H9 (cell line): ENCODE measurements around the gene HS3ST4. TPM values are rescaled to one million over a fixed set of nuclear protein-coding genes. Genes with fewer than 3 reads are reported as not detected.

ENCODE experiments used
- DNase-seq: peaks from one replicate; pipeline ENCODE4 v3.0.0-alpha.2; 2017
- H2AFZ ChIP-seq: one replicate; pipeline ENCODE4 v1.6.1; 2013; ENCODE audit warnings: mild to moderate bottlenecking, low read length, control low read depth, moderate library complexity
- H2AK5ac ChIP-seq: 2 replicates; pipeline ENCODE4 v1.6.1; 2013; ENCODE audit warnings: low read length, control low read depth, mixed read lengths; ENCODE audit not compliant: insufficient read length
- H2BK120ac ChIP-seq: one replicate; pipeline ENCODE4 v1.6.1; 2013; ENCODE audit warnings: low read depth, mild to moderate bottlenecking, low read length, control low read depth, inconsistent platforms; ENCODE audit not compliant: poor library complexity, severe bottlenecking
- H2BK12ac ChIP-seq: 2 replicates; pipeline ENCODE4 v1.6.1; 2013; ENCODE audit warnings: low read length, control low read depth, mixed read lengths, low read depth; ENCODE audit not compliant: insufficient read length
- H2BK15ac ChIP-seq: 2 replicates; pipeline ENCODE4 v1.6.1; 2013; ENCODE audit warnings: low read depth, low read length, control low read depth
- H2BK20ac ChIP-seq: one replicate; pipeline ENCODE4 v1.6.1; 2013; ENCODE audit warnings: low read depth, mild to moderate bottlenecking, low read length, control low read depth, inconsistent platforms; ENCODE audit not compliant: poor library complexity, severe bottlenecking
- H2BK5ac ChIP-seq: 2 replicates; pipeline ENCODE4 v1.6.1; 2013; ENCODE audit warnings: low read length, control low read depth, mixed read lengths; ENCODE audit not compliant: insufficient read length
- H3K14ac ChIP-seq: 2 replicates; pipeline ENCODE4 v1.6.1; 2013; ENCODE audit warnings: low read length, control low read depth; ENCODE audit not compliant: insufficient read depth
- H3K18ac ChIP-seq: 2 replicates; pipeline ENCODE4 v1.6.1; 2013; ENCODE audit warnings: low read depth, mild to moderate bottlenecking, mixed read lengths, low read length, control low read depth; ENCODE audit not compliant: insufficient read length
- H3K23ac ChIP-seq: 2 replicates; pipeline ENCODE4 v1.6.1; 2013; ENCODE audit warnings: low read length, control low read depth, mixed read lengths, low read depth; ENCODE audit not compliant: insufficient read length
- H3K23me2 ChIP-seq: 2 replicates; pipeline ENCODE4 v1.6.1; 2013; ENCODE audit warnings: low read depth, mild to moderate bottlenecking, mixed read lengths, low read length, control low read depth; ENCODE audit not compliant: insufficient read length, poor library complexity, severe bottlenecking
- H3K27ac ChIP-seq: 2 replicates; pipeline ENCODE4 v1.5.1; 2013; ENCODE audit warnings: low read length, control low read depth, mixed read lengths, low read depth; ENCODE audit not compliant: insufficient read length
- H3K27me3 ChIP-seq: 2 replicates; pipeline ENCODE4 v1.6.1; 2013; ENCODE audit warnings: low read length, control low read depth, inconsistent platforms; ENCODE audit not compliant: insufficient read depth
- H3K4ac ChIP-seq: 2 replicates; pipeline ENCODE4 v1.6.1; 2013; ENCODE audit warnings: low read depth, mild to moderate bottlenecking, control low read depth, inconsistent platforms, low read length, moderate library complexity
- H3K4me1 ChIP-seq: 2 replicates; pipeline ENCODE4 v1.6.1; 2013; ENCODE audit warnings: low read length, control low read depth, inconsistent platforms; ENCODE audit not compliant: insufficient read depth
- H3K4me2 ChIP-seq: 2 replicates; pipeline ENCODE4 v1.6.1; 2013; ENCODE audit warnings: low read length, control low read depth, mixed read lengths; ENCODE audit not compliant: insufficient read length, insufficient read depth
- H3K56ac ChIP-seq: 2 replicates; pipeline ENCODE4 v1.6.1; 2013; ENCODE audit warnings: low read depth, mild to moderate bottlenecking, mixed read lengths, low read length, control low read depth; ENCODE audit not compliant: insufficient read length
- H3K79me1 ChIP-seq: 2 replicates; pipeline ENCODE4 v1.6.1; 2013; ENCODE audit warnings: low read depth, mild to moderate bottlenecking, moderate library complexity, low read length, control low read depth, inconsistent platforms; ENCODE audit not compliant: insufficient read depth, poor library complexity, severe bottlenecking
- H3K79me2 ChIP-seq: 2 replicates; pipeline ENCODE4 v1.6.1; 2013; ENCODE audit warnings: low read length, control low read depth, inconsistent platforms; ENCODE audit not compliant: insufficient read depth
- H3K9ac ChIP-seq: 2 replicates; pipeline ENCODE4 v1.6.1; 2013; ENCODE audit warnings: low read length, control low read depth, mixed read lengths; ENCODE audit not compliant: insufficient read length; ENCODE audit errors: extremely low read depth
- H3K9me3 ChIP-seq: one replicate; pipeline ENCODE4 v1.6.1; 2013; ENCODE audit warnings: low read depth, low read length, inconsistent platforms; ENCODE audit not compliant: control insufficient read depth
- H3T11ph ChIP-seq: one replicate; pipeline ENCODE4 v1.6.1; 2013; ENCODE audit warnings: mild to moderate bottlenecking, low read length, control low read depth, inconsistent platforms
- H4K20me1 ChIP-seq: one replicate; pipeline ENCODE4 v1.6.1; 2013; ENCODE audit not compliant: control insufficient read depth, insufficient read length, insufficient read depth
- H4K5ac ChIP-seq: 2 replicates; pipeline ENCODE4 v1.6.1; 2013; ENCODE audit warnings: low read depth, mild to moderate bottlenecking, mixed read lengths, low read length, control low read depth; ENCODE audit not compliant: insufficient read length
- H4K8ac ChIP-seq: replicated peaks from 2 replicates; pipeline ENCODE4 v1.6.1; 2013; ENCODE audit warnings: low read length, control low read depth, mixed read lengths, low read depth; ENCODE audit not compliant: insufficient read length
- H4K91ac ChIP-seq: 2 replicates; pipeline ENCODE4 v1.6.1; 2013; ENCODE audit warnings: low read depth, mild to moderate bottlenecking, moderate library complexity, mixed read lengths, low read length, control low read depth; ENCODE audit not compliant: insufficient read length
- H3K27ac Mint-ChIP-seq, 3 experiments: 2 replicates in 2 of 3; 3 replicates in 1 of 3; pipeline ENCODE4 v1.8.0; 2020 to 2021; ENCODE audit warnings: mixed read lengths in 3 of 3, mild to moderate bottlenecking in 1 of 3, moderate library complexity in 1 of 3
- H3K27me3 Mint-ChIP-seq: 2 replicates; pipeline ENCODE4 v1.8.0; 2021; ENCODE audit warnings: low read depth, mild to moderate bottlenecking, moderate library complexity, mixed read lengths
- H3K36me3 Mint-ChIP-seq, 3 experiments: 2 replicates in 2 of 3; 3 replicates in 1 of 3; pipeline ENCODE4 v1.8.0; 2020 to 2021; ENCODE audit warnings: low read depth in 3 of 3, mixed read lengths in 3 of 3; ENCODE audit not compliant: insufficient read depth in 1 of 3
- H3K4me1 Mint-ChIP-seq, 2 experiments: 2 replicates each; pipeline ENCODE4 v1.8.0; 2020; ENCODE audit warnings: mixed read lengths in 2 of 2
- H3K4me3 Mint-ChIP-seq, 2 experiments: 2 replicates in 1 of 2; 3 replicates in 1 of 2; pipeline ENCODE4 v1.8.0; 2020 to 2021; ENCODE audit warnings: mild to moderate bottlenecking in 2 of 2, mixed read lengths in 2 of 2, moderate library complexity in 1 of 2
- H3K9me3 Mint-ChIP-seq, 2 experiments: 2 replicates in 1 of 2; 3 replicates in 1 of 2; pipeline ENCODE4 v1.8.0; 2020; ENCODE audit warnings: mild to moderate bottlenecking in 2 of 2, mixed read lengths in 2 of 2, moderate library complexity in 1 of 2
- WGBS: extraction: QIAGEN DNeasy Blood & Tissue Kit; methylation state at CpG from one replicate; pipeline ENCODE4 v1.1.7; 2013; ENCODE audit warnings: missing lambda C conversion rate, low lambda C conversion rate, mixed read lengths; ENCODE audit not compliant: insufficient read length; ENCODE audit errors: extremely low coverage; 5-methylcytosine and 5-hydroxymethylcytosine counted together
- total RNA-seq: library from RNA; stranded (reverse); gene quantifications from 2 replicates; pipeline ENCODE4 v1.2.1, GENCODE V29; 2021
- TF ChIP-seq, protein P1 (sequence below): fragments of 200-600 bp; sonication (generic); conservative IDR thresholded peaks from 3 replicates; pipeline ENCODE4 v1.8.0; 2021; ENCODE audit warnings: antibody characterized with exemption, mild to moderate bottlenecking

Gene HS3ST4
- total RNA-seq, 1 experiment from 2014 or later, result 1.7 TPM

DNA sequence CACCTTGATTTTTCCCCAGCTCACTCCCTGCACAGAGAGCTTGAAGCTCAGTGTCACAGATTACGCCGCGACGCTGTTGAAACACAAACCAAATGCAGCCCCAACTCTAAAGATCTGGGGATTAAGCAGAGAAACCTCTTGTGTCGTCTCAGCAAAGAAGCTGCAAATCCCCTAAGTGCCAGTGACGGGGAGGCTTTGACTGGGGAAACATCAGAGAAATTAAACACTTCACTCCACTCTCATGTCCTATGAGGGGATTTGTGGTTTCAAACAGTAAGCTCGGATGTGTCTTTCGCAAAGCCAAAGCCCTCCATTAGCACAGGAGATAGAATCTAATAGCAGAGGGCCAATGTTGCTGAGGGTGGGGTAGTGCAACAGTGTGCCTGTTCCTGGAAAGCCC is 233.7 kb downstream of the HS3ST4 start:
- no peak overlapping the region for H3K4me3 Mint-ChIP-seq
- WGBS, result no CpG with 5 or more reads among the region's 8 CpGs
- no peak overlapping the region for H4K8ac ChIP-seq
- no peak overlapping the region for H2BK12ac ChIP-seq
- H3K18ac ChIP-seq, result no peak overlapping the region
- H3K27me3 ChIP-seq, result no peaks in the 10 kb centered on the region
- H3K23ac ChIP-seq, result no peak overlapping the region
- H3K27ac Mint-ChIP-seq, result no peak overlapping the region
- no peak overlapping the region for H3K56ac ChIP-seq
- H3K9me3 Mint-ChIP-seq, result no peaks in the 10 kb centered on the region
- no peak overlapping the region for H4K5ac ChIP-seq
- H3K9ac ChIP-seq, result no peak overlapping the region
- no peaks in the 10 kb centered on the region for H3K4me1 ChIP-seq
- no peaks in the 10 kb centered on the region for H3K23me2 ChIP-seq
- H3K79me2 ChIP-seq, result no peaks in the 10 kb centered on the region
- H4K20me1 ChIP-seq, result no peaks in the 10 kb centered on the region
- no peak overlapping the region for H3T11ph ChIP-seq
- no peaks in the 10 kb centered on the region for H3K9me3 ChIP-seq
- peaks cover 0 to 15% of the 10 kb centered on the region in 2 experiments for H3K4me1 Mint-ChIP-seq
- no peak overlapping the region for H4K91ac ChIP-seq
- H2BK120ac ChIP-seq, result no peak overlapping the region
- H3K79me1 ChIP-seq, result no peaks in the 10 kb centered on the region
- H2BK15ac ChIP-seq, result no peak overlapping the region
- H3K27me3 Mint-ChIP-seq, result peaks cover 2% of the 10 kb centered on the region; the same call in 1 of the 2 replicates
- no peak overlapping the region for H3K14ac ChIP-seq
- no peak overlapping the region for H3K4me2 ChIP-seq
- no peak overlapping the region for H2AK5ac ChIP-seq
- no peaks in the 10 kb centered on the region for H3K36me3 Mint-ChIP-seq
- no peak overlapping the region for H3K4ac ChIP-seq
- no peak for DNase-seq
- H3K27ac ChIP-seq, result no peak overlapping the region
- no peak overlapping the region for H2AFZ ChIP-seq
- H2BK5ac ChIP-seq, result no peak overlapping the region
- TF ChIP-seq, protein P1, sequence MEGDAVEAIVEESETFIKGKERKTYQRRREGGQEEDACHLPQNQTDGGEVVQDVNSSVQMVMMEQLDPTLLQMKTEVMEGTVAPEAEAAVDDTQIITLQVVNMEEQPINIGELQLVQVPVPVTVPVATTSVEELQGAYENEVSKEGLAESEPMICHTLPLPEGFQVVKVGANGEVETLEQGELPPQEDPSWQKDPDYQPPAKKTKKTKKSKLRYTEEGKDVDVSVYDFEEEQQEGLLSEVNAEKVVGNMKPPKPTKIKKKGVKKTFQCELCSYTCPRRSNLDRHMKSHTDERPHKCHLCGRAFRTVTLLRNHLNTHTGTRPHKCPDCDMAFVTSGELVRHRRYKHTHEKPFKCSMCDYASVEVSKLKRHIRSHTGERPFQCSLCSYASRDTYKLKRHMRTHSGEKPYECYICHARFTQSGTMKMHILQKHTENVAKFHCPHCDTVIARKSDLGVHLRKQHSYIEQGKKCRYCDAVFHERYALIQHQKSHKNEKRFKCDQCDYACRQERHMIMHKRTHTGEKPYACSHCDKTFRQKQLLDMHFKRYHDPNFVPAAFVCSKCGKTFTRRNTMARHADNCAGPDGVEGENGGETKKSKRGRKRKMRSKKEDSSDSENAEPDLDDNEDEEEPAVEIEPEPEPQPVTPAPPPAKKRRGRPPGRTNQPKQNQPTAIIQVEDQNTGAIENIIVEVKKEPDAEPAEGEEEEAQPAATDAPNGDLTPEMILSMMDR, result no peak
- no peak overlapping the region for H2BK20ac ChIP-seq
